H1 (cell line): Measurements from ENCODE around the gene FAT1. TPM values are rescaled to one million over a fixed set of nuclear protein-coding genes. Genes with fewer than 3 reads are reported as not detected.

ENCODE experiments used
- CTCF ChIA-PET: fragments of 300-600 bp; sonication (Branson Sonifier 250); formaldehyde crosslinking; loops from one replicate; lab custom pipeline; 2021; ENCODE audit not compliant: partially characterized antibody; lab: Charles Lee
- POLR2A ChIA-PET: fragments of 300-600 bp; sonication (Branson Sonifier 250); formaldehyde crosslinking; loops from one replicate; lab custom pipeline; 2021; ENCODE audit warnings: inconsistent platforms; ENCODE audit not compliant: partially characterized antibody; lab: Charles Lee
- DNase-seq, 2 experiments: peaks; one replicate each; pipeline versions ENCODE4 v3.0.0 to v3.0.0-alpha.2; 2010 to 2022; ENCODE audit warnings: low spot score in 2 of 2, low read depth in 1 of 2, mixed read lengths in 1 of 2
- FAIRE-seq: peaks from 2 replicates; lab custom pipeline; 2011; peaks lifted over from hg19 to GRCh38; lab: Jason Lieb, UNC
- H2AFZ ChIP-seq: 2 replicates; pipeline ENCODE4 v1.8.1; 2012; ENCODE audit warnings: low read length, inconsistent platforms
- H2AK5ac ChIP-seq: 2 replicates; pipeline ENCODE4 v1.6.1; 2013; ENCODE audit warnings: low read depth, low read length
- H2BK120ac ChIP-seq: replicated peaks from 2 replicates; pipeline ENCODE3; 2013; ENCODE audit warnings: low read depth, low read length, inconsistent platforms
- H2BK12ac ChIP-seq: 2 replicates; pipeline ENCODE4 v1.6.1; 2013; ENCODE audit warnings: low read depth, low read length
- H2BK15ac ChIP-seq: 2 replicates; pipeline ENCODE4 v1.6.1; 2013; ENCODE audit warnings: low read length
- H2BK20ac ChIP-seq: 2 replicates; pipeline ENCODE4 v1.6.1; 2013; ENCODE audit warnings: low read length
- H2BK5ac ChIP-seq: 2 replicates; pipeline ENCODE4 v1.6.1; 2013; ENCODE audit warnings: low read depth, low read length
- H3K14ac ChIP-seq: 2 replicates; pipeline ENCODE4 v1.6.1; 2013; ENCODE audit warnings: inconsistent platforms; ENCODE audit not compliant: insufficient read length
- H3K18ac ChIP-seq: 2 replicates; pipeline ENCODE4 v1.6.1; 2013; ENCODE audit warnings: low read length; ENCODE audit errors: extremely low read depth
- H3K23ac ChIP-seq: 2 replicates; pipeline ENCODE4 v1.6.1; 2013; ENCODE audit warnings: inconsistent platforms; ENCODE audit not compliant: insufficient read length
- H3K23me2 ChIP-seq: 2 replicates; pipeline ENCODE4 v1.6.1; 2013; ENCODE audit warnings: low read depth, low read length
- H3K27ac ChIP-seq: 2 replicates; pipeline ENCODE4 v1.6.1; 2011; ENCODE audit warnings: low read depth, low read length, inconsistent platforms
- H3K27me3 ChIP-seq, 4 experiments: replicated peaks in 1 of 4; 1 replicate in 1 of 4; 2 replicates in 3 of 4; pipeline versions ENCODE4 v1.6.1 to v1.8.1; 2011 to 2013; ENCODE audit warnings: low read length in 3 of 4, mild to moderate bottlenecking in 3 of 4, inconsistent platforms in 2 of 4, mixed read lengths in 2 of 4, moderate library complexity in 1 of 4; ENCODE audit not compliant: control insufficient read depth in 3 of 4, insufficient read depth in 3 of 4; ENCODE audit errors: extremely low read depth in 1 of 4
- H3K36me3 ChIP-seq, 4 experiments: 2 replicates each; pipeline versions ENCODE4 v1.6.1 to v1.8.1; 2011 to 2013; ENCODE audit warnings: mild to moderate bottlenecking in 4 of 4, low read length in 3 of 4, moderate library complexity in 2 of 4, control low read depth in 1 of 4, inconsistent platforms in 1 of 4; ENCODE audit not compliant: insufficient read depth in 4 of 4, control insufficient read depth in 2 of 4
- H3K4ac ChIP-seq: replicated peaks from 2 replicates; pipeline ENCODE3; 2013; ENCODE audit warnings: low read length, low read depth, mixed read lengths, inconsistent platforms; ENCODE audit not compliant: insufficient read length
- H3K4me1 ChIP-seq, 4 experiments: replicated peaks in 1 of 4; 1 replicate in 1 of 4; 2 replicates in 3 of 4; pipeline versions ENCODE4 v1.6.1 to v1.8.1; 2011 to 2013; ENCODE audit warnings: low read length in 3 of 4, inconsistent platforms in 2 of 4, mixed read lengths in 1 of 4; ENCODE audit not compliant: insufficient read depth in 4 of 4, control insufficient read depth in 3 of 4
- H3K4me2 ChIP-seq, 2 experiments: 2 replicates each; pipeline versions ENCODE4 v1.6.1 to v1.8.1; 2011 to 2013; ENCODE audit warnings: low read depth in 2 of 2, low read length in 2 of 2, control low read depth in 1 of 2, inconsistent platforms in 1 of 2, mild to moderate bottlenecking in 1 of 2; ENCODE audit not compliant: insufficient read depth in 1 of 2
- H3K4me3 ChIP-seq, 4 experiments: fragments of 200-600, 300-600 bp in 1 of 4; sonication (generic), shearing (Covaris generic), sonication (Bioruptor Twin) in 1 of 4; 2 replicates each; pipeline versions ENCODE4 v1.5.1 to v1.8.1; 2011 to 2016; ENCODE audit warnings: low read length in 4 of 4, low read depth in 3 of 4, control low read depth in 2 of 4, inconsistent platforms in 2 of 4, mild to moderate bottlenecking in 2 of 4, mixed read lengths in 1 of 4, moderate library complexity in 1 of 4; ENCODE audit not compliant: insufficient read depth in 2 of 4; ENCODE audit errors: extremely low read depth in 1 of 4
- H3K56ac ChIP-seq: replicated peaks from 2 replicates; pipeline ENCODE3; 2013; ENCODE audit warnings: low read depth, mild to moderate bottlenecking, mixed read lengths, low read length, inconsistent platforms; ENCODE audit not compliant: insufficient read length
- H3K79me1 ChIP-seq: 2 replicates; pipeline ENCODE4 v1.6.1; 2013; ENCODE audit warnings: low read depth, low read length, control low read depth
- H3K79me2 ChIP-seq, 2 experiments: 2 replicates each; pipeline versions ENCODE4 v1.6.1 to v1.8.1; 2012 to 2013; ENCODE audit warnings: low read length in 2 of 2, mild to moderate bottlenecking in 2 of 2, inconsistent platforms in 1 of 2; ENCODE audit not compliant: insufficient read depth in 2 of 2, control insufficient read depth in 1 of 2
- H3K9ac ChIP-seq, 4 experiments: replicated peaks in 1 of 4; 1 replicate in 1 of 4; 2 replicates in 3 of 4; pipeline versions ENCODE4 v1.6.1 to v1.8.1; 2011 to 2013; ENCODE audit warnings: low read depth in 3 of 4, low read length in 3 of 4, control low read depth in 2 of 4, mild to moderate bottlenecking in 2 of 4, moderate library complexity in 2 of 4, inconsistent platforms in 1 of 4; ENCODE audit errors: extremely low read depth in 1 of 4
- H3K9me3 ChIP-seq, 2 experiments: 2 replicates each; pipeline versions ENCODE4 v1.6.1 to v1.8.1; 2012 to 2013; ENCODE audit warnings: mild to moderate bottlenecking in 2 of 2, moderate library complexity in 2 of 2, control low read depth in 1 of 2, inconsistent platforms in 1 of 2, low read depth in 1 of 2, low read length in 1 of 2, mixed read lengths in 1 of 2; ENCODE audit not compliant: insufficient read depth in 2 of 2
- H4K20me1 ChIP-seq, 2 experiments: replicated peaks in 1 of 2; 2 replicates each; pipeline versions ENCODE3 to v1.8.1; 2011 to 2013; ENCODE audit warnings: inconsistent platforms in 2 of 2, low read length in 2 of 2, mild to moderate bottlenecking in 1 of 2; ENCODE audit not compliant: insufficient read depth in 2 of 2, control insufficient read depth in 1 of 2
- H4K5ac ChIP-seq: 2 replicates; pipeline ENCODE4 v1.6.1; 2013; ENCODE audit warnings: low read length, low read depth, mixed read lengths, inconsistent platforms; ENCODE audit not compliant: insufficient read length
- H4K8ac ChIP-seq: 2 replicates; pipeline ENCODE4 v1.8.0; 2013; ENCODE audit warnings: mild to moderate bottlenecking, moderate library complexity, low read length, inconsistent platforms; ENCODE audit not compliant: insufficient read depth; ENCODE audit errors: extremely low read depth
- H4K91ac ChIP-seq: replicated peaks from 2 replicates; pipeline ENCODE3; 2013; ENCODE audit warnings: low read length, mixed read lengths, inconsistent platforms; ENCODE audit not compliant: insufficient read length
- ASH2L ChIP-seq: fragments of 200-600, 300-600 bp; sonication (generic); IDR thresholded peaks from one replicate; pipeline ENCODE4 v1.7.1; 2017; ENCODE audit warnings: low read length
- BRCA1 ChIP-seq: IDR thresholded peaks from 2 replicates; pipeline ENCODE4 v1.6.1; 2012; ENCODE audit warnings: low read depth, low read length, improper control_type of control experiment
- E2F6 ChIP-seq: IDR thresholded peaks from 2 replicates; pipeline ENCODE4 v1.6.1; 2012; ENCODE audit warnings: inconsistent platforms
- SAP30 ChIP-seq: fragments of 300-600 bp; sonication (generic); IDR thresholded peaks from 2 replicates; pipeline ENCODE4 v1.7.1; 2012; ENCODE audit warnings: low read length, moderate library complexity, mild to moderate bottlenecking, inconsistent platforms; ENCODE audit not compliant: insufficient read depth, insufficient replicate concordance
- SRF ChIP-seq: IDR thresholded peaks from 2 replicates; pipeline ENCODE4 v1.6.1; 2011; ENCODE audit warnings: mild to moderate bottlenecking, low read depth, low read length, moderate library complexity
- TAF1 ChIP-seq: IDR thresholded peaks from 2 replicates; pipeline ENCODE4 v1.6.1; 2011; ENCODE audit warnings: mild to moderate bottlenecking, low read depth, low read length
- WGBS, 2 experiments: shearing (Covaris generic) in 1 of 2; methylation state at CpG; one replicate each; pipeline versions ENCODE4 v1.1.6 to v1.1.7; 2013 to 2015; ENCODE audit warnings: low lambda C conversion rate in 2 of 2, mixed read lengths in 2 of 2, inconsistent platforms in 1 of 2, low coverage in 1 of 2, missing lambda C conversion rate in 1 of 2; ENCODE audit not compliant: insufficient replicate concordance in 2 of 2, insufficient coverage in 1 of 2, insufficient read length in 1 of 2; ENCODE audit errors: extremely low coverage in 1 of 2, missing lambda C conversion rate in 1 of 2; 5-methylcytosine and 5-hydroxymethylcytosine counted together
- polyA plus RNA-seq, 7 experiments: library from polyadenylated mRNA; depleted of rRNA in 3 of 7; stranded (reverse) in 5 of 7; unstranded in 2 of 7; fragments of >200 nt in 5 of 7; fragments of 200-250 nt in 2 of 7; gene quantifications; 1 replicate in 5 of 7; 2 replicates in 1 of 7; 4 replicates in 1 of 7; pipeline versions ENCODE4 v1.2.1 to v1.2.3, GENCODE V29; 2011 to 2013; ENCODE audit warnings: missing spikeins in 2 of 7, mixed read lengths in 2 of 7
- total RNA-seq: library from RNA; stranded (reverse); fragmentation: NEBNext Ultra II Directional; extraction: Animal tissue kit (Norgen Biotek cat#: 25700); gene quantifications from 2 replicates; pipeline ENCODE4 v1.2.1, GENCODE V29; 2021

The FAT1 gene
- total and polyA plus RNA-seq, 2 of the 8 experiments (the other 6 are each of a cell fraction or from before 2014, with no cell fraction given) = 94.4 to 137 TPM

- Histone ChIP-seq H4K8ac (peak overlapping the region; percentile 88), H3K27ac (peak overlapping the region; percentile 91; the same call in 1 of the 2 replicates), H3K4me3 (peak overlapping the region; percentile 75 to 99 (median 96)), H3K4me2 (peak overlapping the region; percentile 93 to 97), H2BK5ac (0 out of 2 replicates have a peak overlapping the region, but pooled peaks have one; percentile 57), H3K14ac (no peak overlapping the region), H3K79me1 (no peaks in the 10 kb centered on the region; the same call in 1 of the 2 replicates), H4K5ac (peak overlapping the region; percentile 28), H2BK12ac (0 out of 2 replicates have a peak overlapping the region, but pooled peaks have one; percentile 33), H3K79me2 (peaks cover 19 to 50% of the 10 kb centered on the region in 2 experiments), H4K91ac (peak overlapping the region; percentile 67), H3K36me3 (peaks cover 0 to 4% (median 0%) of the 10 kb centered on the region in 4 experiments; a peak in 1 of 8 replicates), H3K9me3 (no peaks in the 10 kb centered on the region; a peak in 1 of 4 replicates), H3K56ac (no peak overlapping the region), H2BK20ac (no peak overlapping the region), H3K4me1 (peaks cover 2 to 7% (median 4%) of the 10 kb centered on the region in 4 experiments; a peak in 4 of 7 replicates), H3K23ac (no peak overlapping the region), H3K23me2 (peaks cover 15% of the 10 kb centered on the region), H2AFZ (no peak overlapping the region), H3K9ac (peak overlapping the region; percentile 56 to 93 (median 76)), H2BK15ac (no peak overlapping the region), H2BK120ac (no peak overlapping the region), H2AK5ac (no peak overlapping the region), H3K4ac (no peak overlapping the region), H3K27me3 (peaks cover 0 to 8% (median 0%) of the 10 kb centered on the region in 4 experiments; a peak in 3 of 7 replicates), H4K20me1 (peaks cover 9 to 17% of the 10 kb centered on the region in 2 experiments), H3K18ac (peak overlapping the region; percentile 93)
- 0% methylated on average over 16 of the region's 16 CpGs; no CpG with 5 or more reads in 1 of the 2 experiments for WGBS, 2 experiments
- FAIRE-seq = no peak
- ChIA-PET CTCF (interaction anchor here (0.9 to 1.8 kb wide), 3 partner anchors 53 to 224 kb away, joined by 3 to 4 read pairs (median 4); no protein-coding TSS in a partner anchor), POLR2A (interaction anchor here (1.0 to 2.2 kb wide), 6 partner anchors 8 to 131 kb away, joined by 3 to 8 read pairs (median 4); no protein-coding TSS in a partner anchor)
- DNase-seq = no peak
- TF ChIP-seq BRCA1 (no peak), SAP30 (no peak), ASH2L (peak; percentile 29), TAF1 (peak; percentile 16; the same call in 1 of the 2 replicates), SRF (no peak), E2F6 (no peak)
These were observed 812 bp downstream of the FAT1 start for GRCh38 chr4:186722796-186723291.
